GM19463 (cell line): ENCODE measurements around the gene DUSP9.

ENCODE experiments used
- ATAC-seq: cut with Tn5 transposase; IDR thresholded peaks from one replicate; pipeline ENCODE4 v1.9.1; 2021; ENCODE audit warnings: mild to moderate bottlenecking, moderate library complexity; ENCODE audit not compliant: unreplicated experiment

DUSP9 gene

DNA sequence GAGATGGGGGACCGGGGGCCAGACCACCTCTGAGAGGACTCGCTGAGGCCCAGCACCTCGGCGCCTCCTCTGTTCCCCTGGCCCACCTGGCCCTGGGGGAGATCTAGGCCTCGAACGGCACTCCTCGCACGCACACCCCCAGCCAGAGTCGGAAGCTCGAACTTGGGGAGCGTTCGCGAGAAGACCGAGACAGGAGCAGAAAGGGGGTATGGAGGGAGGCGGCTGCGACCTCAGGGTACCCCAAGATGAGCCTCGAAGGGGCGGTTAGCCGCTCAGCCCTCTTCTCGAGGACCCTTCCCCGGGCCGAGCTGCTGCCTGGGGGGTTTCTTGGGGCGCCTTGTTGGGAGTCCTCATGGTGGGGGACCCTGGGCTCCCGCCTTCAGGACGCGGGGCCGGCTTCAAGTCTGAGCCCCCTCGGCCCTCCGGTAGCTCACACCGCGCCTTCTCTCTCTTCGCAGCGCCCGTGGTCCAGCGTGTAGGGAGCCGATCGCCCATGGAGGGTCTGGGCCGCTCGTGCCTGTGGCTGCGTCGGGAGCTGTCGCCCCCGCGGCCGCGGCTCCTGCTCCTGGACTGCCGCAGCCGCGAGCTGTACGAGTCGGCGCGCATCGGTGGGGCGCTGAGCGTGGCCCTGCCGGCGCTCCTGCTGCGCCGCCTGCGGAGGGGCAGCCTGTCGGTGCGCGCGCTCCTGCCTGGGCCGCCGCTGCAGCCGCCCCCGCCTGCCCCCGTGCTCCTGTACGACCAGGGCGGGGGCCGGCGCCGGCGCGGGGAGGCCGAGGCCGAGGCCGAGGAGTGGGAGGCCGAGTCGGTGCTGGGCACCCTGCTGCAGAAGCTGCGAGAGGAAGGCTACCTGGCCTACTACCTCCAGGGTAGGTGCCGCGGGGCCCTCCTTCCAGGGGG lies 706 bp downstream of the DUSP9 start:
- no peak for ATAC-seq

DNA sequence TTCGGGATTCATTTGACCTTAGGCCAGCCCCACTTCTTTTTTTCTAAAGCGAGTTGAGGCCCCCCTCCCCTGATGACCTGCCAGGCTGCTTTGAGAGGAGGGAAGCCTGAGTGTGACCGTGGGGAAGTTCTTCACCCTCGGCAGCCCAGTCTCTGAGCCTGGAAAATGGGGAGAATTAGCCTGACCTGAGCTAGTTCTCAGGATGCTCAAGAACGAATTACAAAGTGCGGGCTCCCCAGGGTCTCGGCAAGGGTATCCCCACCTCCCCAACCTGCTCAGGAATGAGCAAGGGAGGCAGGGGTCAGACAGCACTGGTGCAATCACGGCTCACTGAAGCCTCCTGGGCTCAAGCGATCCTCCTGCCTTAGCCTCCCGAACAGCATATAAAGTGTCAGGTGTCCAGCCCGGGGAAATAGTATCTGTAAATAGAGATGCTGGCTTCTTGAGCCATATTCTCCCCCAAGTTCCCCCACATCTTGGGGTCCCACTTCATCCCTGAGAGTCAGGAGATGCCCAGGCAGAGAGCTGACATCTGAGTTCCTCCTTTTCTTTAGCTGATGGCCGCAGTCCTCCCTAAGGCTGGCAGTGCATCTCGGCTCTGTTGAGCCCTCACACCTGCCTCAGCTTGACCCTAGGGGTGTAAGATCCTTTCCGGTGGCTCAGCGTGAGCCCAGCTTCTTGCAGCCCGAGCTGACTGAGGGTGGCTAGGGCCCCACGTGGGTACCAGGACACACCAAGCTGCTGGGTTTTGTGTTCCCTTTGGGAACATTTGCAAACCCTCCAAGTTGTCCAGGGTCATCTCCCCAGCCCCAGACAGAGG lies 1.6 kb downstream of the DUSP9 start:
- ATAC-seq: no peak

DNA sequence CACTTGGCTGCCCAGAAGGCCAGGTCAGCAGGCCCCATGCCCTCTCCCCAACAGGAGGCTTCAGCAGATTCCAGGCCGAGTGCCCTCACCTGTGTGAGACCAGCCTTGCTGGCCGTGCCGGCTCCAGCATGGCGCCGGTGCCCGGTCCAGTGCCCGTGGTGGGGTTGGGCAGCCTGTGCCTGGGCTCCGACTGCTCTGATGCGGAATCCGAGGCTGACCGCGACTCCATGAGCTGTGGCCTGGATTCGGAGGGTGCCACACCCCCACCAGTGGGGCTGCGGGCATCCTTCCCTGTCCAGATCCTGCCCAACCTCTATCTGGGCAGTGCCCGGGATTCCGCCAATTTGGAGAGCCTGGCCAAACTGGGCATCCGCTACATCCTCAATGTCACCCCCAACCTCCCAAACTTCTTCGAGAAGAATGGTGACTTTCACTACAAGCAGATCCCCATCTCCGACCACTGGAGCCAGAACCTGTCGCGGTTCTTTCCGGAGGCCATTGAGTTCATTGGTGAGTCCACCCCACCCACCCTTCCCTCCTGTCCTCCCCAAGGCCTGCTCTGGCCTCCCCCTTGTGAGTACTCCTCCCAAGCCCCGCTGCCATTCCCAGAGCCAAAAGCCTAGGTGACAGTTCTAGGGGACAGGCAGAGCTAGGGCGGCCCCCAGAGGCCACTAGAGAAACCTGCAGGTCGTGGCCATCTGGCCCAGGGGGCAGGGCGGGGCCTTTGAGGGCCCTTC lies 2.3 kb downstream of the DUSP9 start:
- ATAC-seq: no peak

DNA sequence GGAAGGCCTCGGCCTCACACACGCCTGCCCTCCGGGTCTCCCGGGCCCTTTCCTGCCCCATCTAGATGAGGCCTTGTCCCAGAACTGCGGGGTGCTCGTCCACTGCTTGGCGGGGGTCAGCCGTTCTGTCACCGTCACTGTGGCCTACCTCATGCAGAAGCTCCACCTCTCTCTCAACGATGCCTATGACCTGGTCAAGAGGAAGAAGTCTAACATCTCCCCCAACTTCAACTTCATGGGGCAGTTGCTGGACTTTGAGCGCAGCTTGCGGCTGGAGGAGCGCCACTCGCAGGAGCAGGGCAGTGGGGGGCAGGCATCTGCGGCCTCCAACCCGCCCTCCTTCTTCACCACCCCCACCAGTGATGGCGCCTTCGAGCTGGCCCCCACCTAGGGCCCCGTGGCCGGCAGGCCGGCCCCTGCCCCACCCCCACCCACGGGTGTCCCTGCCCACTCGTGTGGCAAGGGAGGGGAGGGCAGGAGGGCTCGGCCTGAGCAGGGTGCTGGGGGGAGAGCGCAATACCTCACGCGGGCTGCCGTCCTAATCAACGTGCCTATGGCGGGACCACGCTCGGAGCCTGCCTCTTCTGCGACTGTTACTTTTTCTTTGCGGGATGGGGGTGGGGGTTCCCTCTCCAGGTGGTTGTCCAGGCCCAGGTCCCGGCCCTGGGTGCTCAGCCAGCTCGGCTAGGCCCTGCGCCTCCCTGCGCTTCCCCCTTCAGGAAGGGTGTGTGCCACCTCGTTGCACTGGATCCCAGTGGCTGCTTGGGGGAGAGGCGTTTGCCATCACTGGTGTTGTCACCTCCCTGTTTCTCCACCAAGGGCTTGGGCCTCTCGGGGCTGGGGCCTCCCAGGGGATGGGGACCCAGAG lies 3.1 kb downstream of the DUSP9 start:
- no peak for ATAC-seq

DNA sequence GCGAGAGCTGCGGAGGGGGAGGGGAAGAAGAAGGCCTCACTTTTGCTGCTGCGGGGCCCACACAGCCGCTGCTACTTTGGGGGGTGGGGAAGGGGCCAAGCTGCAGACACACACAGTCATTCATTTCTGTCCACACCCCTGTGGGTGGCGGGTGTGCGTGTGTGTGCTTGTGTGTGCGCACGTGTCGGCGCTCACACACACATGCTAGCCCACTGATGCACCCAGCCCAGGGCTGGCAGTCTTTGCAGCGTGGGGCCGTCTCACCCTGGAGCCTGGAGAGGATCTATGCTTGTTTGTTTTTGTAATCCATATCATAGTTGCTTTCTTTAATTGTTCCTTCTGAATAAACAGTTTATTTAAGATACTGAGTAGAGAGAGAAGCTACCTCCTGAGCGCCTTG lies 4.0 kb downstream of the DUSP9 start:
- ATAC-seq: no peak

DNA sequence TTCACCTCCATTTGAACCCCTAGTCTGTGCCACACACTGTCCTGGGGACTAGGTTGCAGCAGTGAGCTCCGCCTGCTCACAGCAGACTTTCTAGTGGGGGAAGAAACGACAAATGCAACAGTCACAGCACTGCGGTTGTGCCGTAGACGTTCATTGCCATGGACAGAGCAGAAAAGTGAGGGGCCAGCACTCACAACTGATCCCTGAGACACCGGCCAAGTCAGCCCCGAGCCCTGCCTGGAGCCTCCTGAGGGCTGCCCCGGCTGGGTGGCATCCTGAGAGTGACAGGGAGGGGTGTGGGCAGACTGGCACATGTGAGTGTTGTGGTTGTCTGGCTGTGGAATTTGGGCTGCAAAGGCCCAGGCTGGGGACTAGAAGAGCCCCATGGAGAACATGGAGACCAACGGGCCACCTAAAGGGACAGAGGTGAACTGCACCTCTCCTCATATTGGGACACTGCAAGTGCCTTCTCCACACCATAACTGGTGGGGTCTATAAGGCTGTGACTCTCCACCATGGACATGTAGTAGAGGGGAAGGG lies 4.6 kb downstream of the DUSP9 start:
- no peak for ATAC-seq

DNA sequence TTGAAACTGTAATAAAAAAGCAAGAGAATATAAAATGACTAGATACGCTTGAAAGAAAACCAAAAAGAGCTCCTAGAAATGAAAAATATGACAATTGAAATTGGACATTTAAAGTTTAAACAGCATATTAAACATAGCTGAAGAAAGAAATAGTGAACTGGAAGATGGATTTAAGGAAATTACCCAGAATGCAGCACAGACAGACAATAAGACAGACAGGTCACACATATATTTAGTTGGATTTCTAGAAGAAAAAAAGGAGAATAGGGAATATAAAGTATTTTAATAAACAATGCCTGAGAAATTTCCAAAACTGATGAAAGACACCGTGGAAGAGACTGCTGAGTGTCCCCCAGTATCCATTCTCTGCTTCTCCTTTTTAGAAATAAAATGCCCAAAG lies 6.6 kb downstream of the DUSP9 start:
- no peak for ATAC-seq

DNA sequence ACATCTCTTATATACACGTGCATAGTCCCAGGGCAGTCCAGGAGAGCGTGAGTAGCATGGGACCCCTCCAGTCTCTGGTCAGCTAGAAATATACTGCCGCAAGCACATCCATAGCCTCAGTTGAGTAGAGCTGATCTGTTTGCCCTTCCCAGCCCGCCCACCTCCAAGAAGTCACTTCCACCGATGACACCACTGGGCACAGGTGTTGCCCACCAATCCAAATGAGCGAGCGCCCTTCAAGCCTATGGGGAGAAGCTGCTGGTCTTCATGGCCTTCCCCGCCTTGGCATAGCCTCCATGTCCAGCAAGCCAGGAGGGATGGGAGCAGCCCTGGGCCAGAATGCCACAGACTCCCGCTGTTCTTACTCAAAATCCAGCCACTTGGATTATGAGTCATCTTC lies 10.2 kb downstream of the DUSP9 start:
- ATAC-seq: no peak

DNA sequence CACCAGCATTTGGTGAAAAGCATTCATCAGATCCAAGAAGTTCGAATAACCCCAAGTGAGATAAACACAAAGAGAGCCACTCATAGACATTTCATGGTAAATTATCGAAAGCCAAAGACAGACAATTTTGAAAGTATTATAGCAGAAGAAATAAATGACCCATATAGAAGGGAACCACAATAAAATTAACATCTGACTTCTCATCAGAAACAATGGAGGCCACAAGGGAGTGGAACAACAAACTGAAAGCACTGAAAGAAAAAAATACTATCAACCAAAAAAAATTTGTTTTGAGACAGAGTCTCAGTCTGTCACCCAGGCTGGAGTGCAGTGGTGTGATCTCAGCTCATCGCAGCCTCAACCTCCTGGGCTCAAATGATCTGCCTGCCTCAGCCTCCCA lies 12.3 kb downstream of the DUSP9 start:
- ATAC-seq: no peak

DNA sequence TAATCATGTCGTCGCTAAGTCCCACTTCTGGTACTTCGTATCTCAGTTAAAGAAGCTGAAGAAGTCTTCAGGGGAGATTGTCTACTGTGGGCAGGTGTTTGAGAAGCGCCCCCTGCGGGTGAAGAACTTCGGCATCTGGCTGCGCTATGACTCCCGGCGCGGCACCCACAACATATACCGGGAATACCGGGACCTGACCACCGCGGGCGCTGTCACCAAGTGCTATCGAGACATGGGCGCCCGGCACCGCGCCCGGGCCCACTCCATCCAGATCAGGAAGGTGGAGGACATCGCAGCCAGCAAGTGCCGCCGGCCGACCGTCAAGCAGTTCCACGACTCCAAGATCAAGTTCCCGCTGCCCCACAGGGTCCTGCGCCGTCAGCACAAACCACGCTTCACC lies 15.3 kb downstream of the DUSP9 start:
- no peak for ATAC-seq

DNA sequence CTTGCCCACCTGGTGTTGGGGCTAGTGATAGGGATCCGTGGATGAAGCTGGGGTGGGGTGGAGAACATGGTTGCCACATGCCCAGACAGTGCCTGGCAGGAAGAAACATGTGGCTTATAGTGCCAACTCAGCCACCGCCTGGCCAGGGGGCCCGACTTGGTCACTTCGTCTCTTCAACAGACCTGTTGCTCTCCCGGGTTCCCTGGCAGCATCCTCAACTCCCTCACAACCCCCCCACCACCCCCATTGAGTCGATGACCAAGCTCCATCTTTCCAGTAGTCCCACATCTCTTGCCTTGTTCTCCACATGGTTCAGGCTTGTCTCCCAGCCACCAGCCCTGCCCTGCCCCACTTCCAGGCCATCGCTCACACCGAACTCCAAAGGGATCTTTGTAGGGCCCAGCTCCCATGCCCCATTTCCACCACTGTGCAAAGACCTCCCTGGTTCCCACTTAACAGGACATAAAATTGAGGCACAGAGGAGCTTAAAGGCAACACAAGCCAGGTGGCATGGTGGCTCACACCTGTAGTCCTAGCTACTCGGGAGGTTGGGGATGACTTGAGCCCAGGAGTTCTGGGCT lies 18.8 kb downstream of the DUSP9 start:
- no peak for ATAC-seq

DNA sequence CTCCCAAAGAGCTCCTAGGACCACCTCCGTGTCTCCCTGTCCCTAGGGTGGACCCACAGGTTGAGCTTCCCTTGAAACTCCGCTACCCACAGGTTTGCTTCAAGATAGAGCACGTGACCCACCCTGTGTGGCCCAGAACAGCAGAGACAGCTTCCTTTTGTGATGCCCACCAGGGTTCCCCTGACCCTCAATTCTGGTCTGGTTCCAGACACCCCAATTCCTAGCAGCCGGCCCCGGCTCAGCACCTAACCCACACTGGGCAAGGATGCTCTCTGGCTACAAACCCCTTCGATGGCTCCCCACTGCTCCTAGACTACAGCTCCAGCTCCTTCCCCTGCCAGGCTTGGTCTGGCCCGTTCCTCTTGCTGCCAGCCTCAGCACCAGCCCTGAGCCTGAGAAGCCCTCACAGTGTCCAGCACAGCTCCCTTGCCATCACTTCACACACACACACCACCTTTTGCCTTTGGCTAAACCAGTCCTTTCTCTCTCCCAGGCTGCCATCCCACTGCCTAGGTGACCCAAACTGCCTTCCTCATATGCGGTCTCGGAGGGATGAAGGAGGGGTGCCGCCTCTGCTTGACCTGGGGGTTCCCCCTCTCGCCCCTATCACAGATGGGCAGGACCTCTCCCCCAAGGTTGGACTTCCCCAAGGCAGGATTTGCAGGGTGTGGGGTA lies 20.4 kb downstream of the DUSP9 start:
- no peak for ATAC-seq

DNA sequence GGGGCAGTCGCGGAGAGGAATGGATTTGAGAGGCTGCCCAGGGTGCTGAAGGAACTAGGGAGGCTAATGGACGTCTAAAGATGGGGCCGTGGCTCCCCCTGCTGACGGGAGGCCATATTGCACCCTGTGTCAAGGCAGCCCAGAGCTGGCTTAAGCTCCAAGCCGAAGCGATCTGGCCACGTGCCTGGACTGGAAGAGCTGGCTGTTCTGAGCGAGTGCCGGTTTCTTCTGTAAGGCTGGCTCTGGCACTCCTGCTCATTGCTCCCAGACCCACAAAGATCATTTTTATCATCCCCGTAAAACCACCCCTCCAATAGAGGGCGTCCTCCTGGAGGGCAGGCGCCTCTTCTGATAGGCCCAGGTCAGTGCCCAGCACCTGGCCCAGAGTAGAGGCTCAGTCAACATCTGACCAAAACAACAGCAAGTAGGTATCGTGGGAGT lies 21.0 kb downstream of the DUSP9 start:
- ATAC-seq: no peak

DNA sequence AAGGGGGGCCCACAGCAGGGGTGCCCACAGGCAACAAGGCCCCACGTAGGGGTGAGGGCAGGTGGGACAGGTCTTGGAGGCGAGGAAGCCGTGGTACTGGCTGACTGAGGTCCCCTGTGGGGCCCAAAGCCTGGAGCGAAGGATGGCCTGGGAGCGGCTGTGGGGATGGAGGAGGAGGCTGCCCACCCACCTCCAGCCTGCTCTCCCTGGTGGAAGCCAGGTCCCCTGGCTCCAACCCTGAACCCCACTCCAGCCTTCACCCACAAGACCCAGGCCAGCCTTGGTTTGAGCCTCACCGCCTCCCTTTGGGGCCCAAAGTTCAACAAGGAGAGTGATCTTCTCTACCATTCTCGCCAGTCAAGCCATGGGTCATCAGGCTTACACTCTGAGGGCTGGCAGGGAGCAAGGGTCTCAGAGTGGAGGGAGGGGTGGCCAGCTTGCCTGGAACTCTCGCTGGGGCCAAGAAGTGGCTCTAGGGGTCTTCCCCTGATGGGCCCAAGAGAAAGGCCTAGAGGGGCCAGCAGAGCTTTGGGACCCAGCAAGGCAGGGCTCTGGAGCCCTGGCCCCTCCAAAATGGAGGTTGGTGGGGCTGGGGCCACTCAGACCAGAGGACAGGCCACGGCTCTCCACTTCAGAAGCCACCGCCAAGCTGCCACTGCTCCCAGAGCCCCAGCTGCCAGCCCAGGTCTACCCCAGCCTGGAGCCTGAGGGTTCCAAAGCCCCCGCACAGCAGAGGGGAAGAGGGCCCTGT lies 21.6 kb downstream of the DUSP9 start:
- no peak for ATAC-seq

DNA sequence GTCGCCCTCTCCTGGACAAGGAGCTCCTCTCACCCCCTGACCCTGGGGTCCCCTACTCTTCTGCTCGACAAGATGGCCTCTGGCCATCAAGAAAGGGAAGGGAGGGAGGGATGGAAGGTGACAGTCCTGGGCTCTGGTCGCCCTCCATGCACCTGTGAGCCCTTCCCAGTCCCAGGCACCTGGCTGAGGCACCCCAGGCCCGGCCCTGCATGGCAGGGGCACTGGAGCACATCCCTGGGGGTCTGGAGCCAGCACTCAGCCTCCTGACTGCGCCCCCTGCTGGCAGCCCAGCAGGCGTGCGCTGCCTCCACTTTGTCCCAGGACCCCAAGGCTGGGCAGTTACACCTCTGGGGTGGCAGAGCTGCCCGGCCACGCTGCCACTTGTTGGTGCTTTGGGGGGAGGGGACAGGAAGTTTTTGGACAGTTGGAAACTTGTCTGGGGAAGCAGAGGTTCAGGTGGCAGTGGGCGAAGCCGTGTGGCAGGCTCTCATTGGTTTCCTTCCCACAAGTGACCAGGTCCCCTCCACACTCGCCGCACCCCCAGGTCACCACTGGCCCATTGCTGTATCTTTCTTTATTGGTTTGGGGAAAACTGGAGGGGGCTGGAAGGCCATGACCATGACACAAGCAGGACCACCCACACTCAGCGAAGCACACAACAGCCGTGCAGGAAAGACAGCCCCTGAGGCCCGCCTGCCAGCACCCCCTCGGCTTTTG lies 22.3 kb downstream of the DUSP9 start:
- no peak for ATAC-seq

DNA sequence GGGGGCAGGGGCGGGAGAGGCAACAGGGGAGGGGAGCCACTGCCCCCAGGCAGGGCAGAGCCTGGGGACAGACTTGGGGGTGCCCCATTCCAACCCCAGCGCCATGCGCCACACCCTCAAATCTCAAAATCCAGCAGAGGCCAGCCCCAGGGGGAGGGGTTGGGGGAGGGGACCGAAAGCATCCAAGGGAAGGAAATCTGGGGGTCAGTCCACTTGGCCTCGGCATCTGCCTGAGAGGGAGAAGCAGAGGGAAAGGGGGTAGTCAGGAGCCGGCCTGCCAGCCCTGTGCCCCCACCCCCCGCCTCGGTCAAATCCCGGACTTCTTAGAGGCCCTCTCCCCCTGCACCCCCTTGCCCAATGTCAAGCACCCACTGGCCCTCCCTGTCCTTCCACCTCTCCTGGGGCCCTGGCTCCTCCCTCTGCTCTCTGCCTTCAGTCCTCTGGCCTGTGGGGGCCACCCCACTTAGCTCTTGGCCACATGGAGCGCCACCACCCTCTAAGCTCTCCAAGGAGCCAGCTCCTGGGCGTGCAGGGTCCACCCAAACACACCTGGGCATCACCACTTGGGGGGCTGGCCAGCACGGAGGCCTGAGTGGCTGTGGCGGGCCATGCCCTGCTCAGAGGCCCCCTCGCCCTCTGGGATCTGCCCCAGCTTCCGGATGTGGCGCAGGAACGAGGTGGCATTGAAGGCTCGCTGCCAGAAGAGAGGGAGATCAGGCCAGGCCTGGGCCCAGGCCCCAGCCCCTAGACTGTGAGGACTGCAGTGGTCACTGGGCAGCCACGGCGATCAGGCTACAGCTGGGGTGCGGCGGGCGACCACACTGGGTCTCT lies 23.1 kb downstream of the DUSP9 start:
- no peak for ATAC-seq
